ENCODE measurements around the gene AP2A2. TPM values are rescaled to one million over a fixed set of nuclear protein-coding genes. Genes with fewer than 3 reads are reported as not detected.

AP2A2 gene
- total RNA-seq, 1 experiment from 2014 or later, result 47.1 TPM

DNA sequence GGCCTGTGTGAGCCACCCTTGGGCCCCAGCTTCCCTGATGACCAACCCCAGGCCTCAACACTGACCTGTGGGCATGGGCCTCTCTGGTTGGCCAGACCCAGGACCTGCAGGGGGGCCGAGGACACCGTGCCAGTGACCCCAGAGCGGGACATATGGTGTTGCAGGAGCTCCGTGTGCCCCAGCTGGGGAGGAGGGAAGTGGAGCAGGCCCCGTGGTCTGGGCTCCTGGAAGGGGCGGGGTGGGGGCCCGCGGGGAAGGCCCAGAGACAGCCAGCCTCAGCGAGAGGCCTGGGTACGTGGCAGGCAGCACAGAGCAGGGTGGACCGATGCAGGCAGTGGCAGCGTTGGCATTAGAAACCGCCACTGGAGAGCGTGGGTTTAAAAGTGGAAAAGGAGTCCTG, 88.6 kb downstream of the AP2A2 start (continued):
- no peak for TF ChIP-seq MYBL2 (CRISPR knock-in tag; IDR thresholded peaks at IDR 0.05)

DNA sequence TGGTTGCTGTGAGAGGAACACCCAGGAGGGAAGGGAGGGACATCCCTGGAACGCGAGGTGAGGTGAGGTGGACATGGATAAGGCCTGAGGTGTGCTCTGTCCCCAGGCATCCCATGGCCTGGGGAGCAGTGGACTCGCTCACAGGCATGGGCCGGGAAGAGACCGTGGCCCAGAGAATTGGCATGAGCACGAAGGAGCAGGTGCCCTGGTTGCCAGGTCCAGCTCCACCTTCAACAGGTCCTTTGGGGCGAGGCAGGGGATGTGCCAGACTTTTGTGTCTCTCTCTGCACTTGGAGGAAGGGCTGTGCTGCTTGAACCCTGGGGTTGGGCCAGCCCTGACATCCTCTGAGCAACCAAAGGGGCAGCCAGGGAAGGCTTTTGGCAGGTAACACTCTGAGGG, 89.4 kb downstream of the AP2A2 start:
- DNase-seq (ENCODE audit: low spot score) (no peak), ATAC-seq (no peak)
- ChIA-PET POLR2A (interaction anchor here (0.6 kb wide), 1 partner anchor 16 kb away, joined by 3 read pairs; no protein-coding TSS in a partner anchor), CTCF (no interaction called here)
- peaks cover 24% of the 10 kb centered on the region for H3K9me3 Mint-ChIP-seq
- no peak overlapping the region for H3K4me3 Mint-ChIP-seq
- H3K27ac Mint-ChIP-seq, result no peak overlapping the region
- H3K36me3 Mint-ChIP-seq, result peaks cover 26% of the 10 kb centered on the region
- 0 out of 2 replicates have a peak, but pooled peaks cover 3% of the 10 kb centered on the region for H3K4me1 Mint-ChIP-seq
- TF ChIP-seq ZNF671 (CRISPR knock-in tag; IDR thresholded peaks at IDR 0.05) (no peak), SP1 (CRISPR knock-in tag; conservative IDR thresholded peaks at IDR 0.05) (no peak), EMX1 (CRISPR knock-in tag; IDR thresholded peaks at IDR 0.05) (no peak), ZNF423 (CRISPR knock-in tag; IDR thresholded peaks at IDR 0.05) (no peak), ATF1 (CRISPR knock-in tag; IDR thresholded peaks at IDR 0.05) (no peak), ZNF263 (CRISPR knock-in tag; IDR thresholded peaks at IDR 0.05; ENCODE audit: low read depth) (no peak), FOXJ3 (CRISPR knock-in tag; IDR thresholded peaks at IDR 0.05; ENCODE audit: borderline replicate concordance) (no peak), GRHL2 (CRISPR knock-in tag; IDR thresholded peaks at IDR 0.05; ENCODE audit: insufficient replicate concordance, severe bottlenecking) (no peak), FOXK1 (CRISPR knock-in tag; IDR thresholded peaks at IDR 0.05) (no peak)
- no peaks in the 10 kb centered on the region; the same call in 1 of the 2 replicates for H3K27me3 Mint-ChIP-seq (ENCODE audit: low read depth)

GRCh38 chr11:1015826-1016545, 90.3 kb downstream of the AP2A2 start:
- no peak for DNase-seq (ENCODE audit: low spot score)
- no peaks in the 10 kb centered on the region; the same call in 1 of the 2 replicates for H3K27me3 Mint-ChIP-seq (ENCODE audit: low read depth)
- ATAC-seq, result no peak
- peaks cover 24% of the 10 kb centered on the region for H3K9me3 Mint-ChIP-seq
- peaks cover 17% of the 10 kb centered on the region for H3K36me3 Mint-ChIP-seq
- ChIA-PET CTCF (no interaction called here), POLR2A (no interaction called here)
- 0 out of 2 replicates have a peak, but pooled peaks cover 3% of the 10 kb centered on the region for H3K4me1 Mint-ChIP-seq
- H3K4me3 Mint-ChIP-seq, result no peak overlapping the region
- H3K27ac Mint-ChIP-seq, result no peak overlapping the region
- TF ChIP-seq ARID4B (CRISPR knock-in tag; IDR thresholded peaks at IDR 0.05; ENCODE audit: borderline replicate concordance), result no peak
- TF ChIP-seq, protein P1, sequence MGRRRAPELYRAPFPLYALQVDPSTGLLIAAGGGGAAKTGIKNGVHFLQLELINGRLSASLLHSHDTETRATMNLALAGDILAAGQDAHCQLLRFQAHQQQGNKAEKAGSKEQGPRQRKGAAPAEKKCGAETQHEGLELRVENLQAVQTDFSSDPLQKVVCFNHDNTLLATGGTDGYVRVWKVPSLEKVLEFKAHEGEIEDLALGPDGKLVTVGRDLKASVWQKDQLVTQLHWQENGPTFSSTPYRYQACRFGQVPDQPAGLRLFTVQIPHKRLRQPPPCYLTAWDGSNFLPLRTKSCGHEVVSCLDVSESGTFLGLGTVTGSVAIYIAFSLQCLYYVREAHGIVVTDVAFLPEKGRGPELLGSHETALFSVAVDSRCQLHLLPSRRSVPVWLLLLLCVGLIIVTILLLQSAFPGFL (CRISPR knock-in tag; IDR thresholded peaks at IDR 0.05; ENCODE audit: borderline replicate concordance), result no peak
- no peak for TF ChIP-seq MXD4 (CRISPR knock-in tag; IDR thresholded peaks at IDR 0.05; ENCODE audit: borderline replicate concordance)
- TF ChIP-seq, protein P2, sequence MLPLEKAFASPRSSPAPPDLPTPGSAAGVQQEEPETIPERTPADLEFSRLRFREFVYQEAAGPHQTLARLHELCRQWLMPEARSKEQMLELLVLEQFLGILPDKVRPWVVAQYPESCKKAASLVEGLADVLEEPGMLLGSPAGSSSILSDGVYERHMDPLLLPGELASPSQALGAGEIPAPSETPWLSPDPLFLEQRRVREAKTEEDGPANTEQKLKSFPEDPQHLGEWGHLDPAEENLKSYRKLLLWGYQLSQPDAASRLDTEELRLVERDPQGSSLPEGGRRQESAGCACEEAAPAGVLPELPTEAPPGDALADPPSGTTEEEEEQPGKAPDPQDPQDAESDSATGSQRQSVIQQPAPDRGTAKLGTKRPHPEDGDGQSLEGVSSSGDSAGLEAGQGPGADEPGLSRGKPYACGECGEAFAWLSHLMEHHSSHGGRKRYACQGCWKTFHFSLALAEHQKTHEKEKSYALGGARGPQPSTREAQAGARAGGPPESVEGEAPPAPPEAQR (CRISPR knock-in tag; IDR thresholded peaks at IDR 0.05), result no peak
- TF ChIP-seq ESRRA (CRISPR knock-in tag; IDR thresholded peaks at IDR 0.05; ENCODE audit: borderline replicate concordance), result no peak
- TF ChIP-seq E2F1 (CRISPR knock-in tag; IDR thresholded peaks at IDR 0.05), result no peak
- TF ChIP-seq SOX15 (CRISPR knock-in tag; IDR thresholded peaks at IDR 0.05), result no peak
- TF ChIP-seq TEAD1 (CRISPR knock-in tag; IDR thresholded peaks at IDR 0.05), result no peak
- no peak for TF ChIP-seq ETV6 (CRISPR knock-in tag; IDR thresholded peaks at IDR 0.05)
- TF ChIP-seq SP1 (CRISPR knock-in tag; conservative IDR thresholded peaks at IDR 0.05), result no peak
- TF ChIP-seq JUN (CRISPR knock-in tag; IDR thresholded peaks at IDR 0.05), result no peak
- TF ChIP-seq NR3C1 (CRISPR knock-in tag; conservative IDR thresholded peaks at IDR 0.05; ENCODE audit: low read depth), result no peak
- no peak for TF ChIP-seq RORB (CRISPR knock-in tag; IDR thresholded peaks at IDR 0.05)
- TF ChIP-seq, protein P3, sequence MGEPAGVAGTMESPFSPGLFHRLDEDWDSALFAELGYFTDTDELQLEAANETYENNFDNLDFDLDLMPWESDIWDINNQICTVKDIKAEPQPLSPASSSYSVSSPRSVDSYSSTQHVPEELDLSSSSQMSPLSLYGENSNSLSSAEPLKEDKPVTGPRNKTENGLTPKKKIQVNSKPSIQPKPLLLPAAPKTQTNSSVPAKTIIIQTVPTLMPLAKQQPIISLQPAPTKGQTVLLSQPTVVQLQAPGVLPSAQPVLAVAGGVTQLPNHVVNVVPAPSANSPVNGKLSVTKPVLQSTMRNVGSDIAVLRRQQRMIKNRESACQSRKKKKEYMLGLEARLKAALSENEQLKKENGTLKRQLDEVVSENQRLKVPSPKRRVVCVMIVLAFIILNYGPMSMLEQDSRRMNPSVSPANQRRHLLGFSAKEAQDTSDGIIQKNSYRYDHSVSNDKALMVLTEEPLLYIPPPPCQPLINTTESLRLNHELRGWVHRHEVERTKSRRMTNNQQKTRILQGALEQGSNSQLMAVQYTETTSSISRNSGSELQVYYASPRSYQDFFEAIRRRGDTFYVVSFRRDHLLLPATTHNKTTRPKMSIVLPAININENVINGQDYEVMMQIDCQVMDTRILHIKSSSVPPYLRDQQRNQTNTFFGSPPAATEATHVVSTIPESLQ (CRISPR knock-in tag; IDR thresholded peaks at IDR 0.05), result no peak
- no peak for TF ChIP-seq NFATC4 (CRISPR knock-in tag; IDR thresholded peaks at IDR 0.05)

All from WTC11 (cell line).